ENCODE measurements around the gene PEX3.
A peak's percentile ranks its signal among the peaks of the same experiment; 100 is the strongest.

The PEX3 gene

DNA sequence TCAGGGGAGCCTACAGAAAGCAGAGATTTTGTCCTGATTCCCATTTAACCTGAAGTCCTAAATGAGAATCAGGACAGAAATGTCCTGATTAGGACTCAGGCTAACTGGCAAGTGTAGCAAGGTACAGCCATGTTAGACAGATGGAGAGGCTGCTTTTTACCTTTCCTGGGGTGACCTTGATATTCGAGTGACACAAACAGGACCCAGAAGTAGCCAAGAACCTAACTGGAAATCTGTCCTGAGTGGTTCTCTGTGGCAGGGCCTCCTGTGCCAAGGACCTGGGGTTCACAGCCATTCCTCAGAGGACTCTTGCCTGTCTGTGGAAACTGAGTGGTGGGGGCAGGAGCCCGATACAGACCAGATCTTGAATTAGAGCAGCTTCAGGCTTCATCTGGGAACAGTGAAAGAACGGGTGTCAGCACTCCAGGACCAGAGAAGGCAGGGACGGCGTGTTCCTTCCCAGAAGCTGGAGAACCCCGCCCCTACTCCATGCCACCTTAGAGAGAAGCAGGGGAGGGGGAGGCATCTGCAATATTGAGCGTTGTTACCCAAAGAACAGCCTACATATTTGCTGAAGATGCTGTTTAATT, 65.3 kb downstream of the PEX3 start:
- no peak for DNase-seq (ENCODE audit: low read depth in 1 of 2, low spot score in 1 of 2)
- TF ChIP-seq JUND (IDR thresholded peaks at IDR 0.05; ENCODE audit: low read depth) = no peak
- in situ Hi-C loops (cut with HindIII; ENCODE audit: low pct_unique_long_range_greater_than_20kb, low sequenced_read_pairs) = no loop called here

DNA sequence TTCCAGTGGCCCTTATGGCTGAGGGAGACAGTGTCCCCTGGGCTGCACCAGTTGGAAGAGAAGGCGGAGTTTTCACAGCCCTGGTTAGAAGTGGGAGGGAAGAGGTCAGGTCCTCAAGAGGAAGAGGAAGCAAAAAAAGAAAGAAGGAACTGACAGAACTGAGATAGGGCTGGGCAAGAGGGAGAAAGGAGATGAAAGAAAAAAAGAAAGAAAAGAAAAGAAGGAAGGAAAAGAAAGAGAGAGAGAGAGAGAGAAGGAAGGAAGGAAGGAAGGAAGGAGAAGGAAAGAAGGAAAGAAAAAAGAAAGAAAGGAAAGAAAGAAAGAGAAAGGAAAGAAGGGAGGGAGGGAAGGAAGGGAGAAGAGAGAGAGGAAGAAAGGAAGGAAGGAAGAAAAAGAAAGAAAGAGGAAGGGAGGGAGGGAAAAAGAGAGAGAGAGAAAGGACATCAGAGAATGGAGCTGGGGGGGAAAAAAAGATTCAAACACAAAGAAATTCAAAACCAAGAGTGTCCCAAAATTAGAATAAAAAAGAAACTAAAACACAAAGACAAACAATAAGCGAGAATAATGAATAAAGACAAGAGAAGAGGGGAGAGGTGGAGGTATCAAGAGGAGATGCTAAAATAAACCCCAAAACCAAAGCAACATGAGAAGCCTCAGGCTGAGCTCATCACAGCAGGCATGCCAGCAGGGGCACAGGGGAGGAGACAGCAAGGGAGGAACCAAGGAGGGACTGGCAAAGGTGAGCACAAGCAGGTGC, 66.3 kb downstream of the PEX3 start:
- no peak for TF ChIP-seq JUND (IDR thresholded peaks at IDR 0.05; ENCODE audit: low read depth)
- in situ Hi-C loops (cut with HindIII; ENCODE audit: low pct_unique_long_range_greater_than_20kb, low sequenced_read_pairs) = no loop called here
- DNase-seq (ENCODE audit: low read depth in 1 of 2, low spot score in 1 of 2) = no peak

DNA sequence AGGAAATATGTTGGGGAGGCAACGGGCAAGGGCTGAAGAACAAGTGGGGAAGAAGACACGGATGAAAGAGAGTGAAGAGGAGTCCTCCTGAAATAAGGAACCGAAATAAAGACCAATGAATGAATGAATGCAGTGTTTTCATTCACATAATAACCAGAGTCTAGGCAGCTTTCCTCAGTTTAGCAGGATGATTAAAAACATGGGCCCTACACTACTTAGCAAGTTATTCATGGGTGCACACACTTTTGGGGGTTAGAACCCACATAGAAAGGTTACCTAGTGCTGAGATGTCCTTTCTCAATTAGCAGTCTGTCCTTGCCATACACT, 66.8 kb downstream of the PEX3 start:
- no peak for TF ChIP-seq JUND (IDR thresholded peaks at IDR 0.05; ENCODE audit: low read depth)
- in situ Hi-C loops (cut with HindIII; ENCODE audit: low pct_unique_long_range_greater_than_20kb, low sequenced_read_pairs) = no loop called here
- DNase-seq (ENCODE audit: low read depth in 1 of 2, low spot score in 1 of 2) = no peak

DNA sequence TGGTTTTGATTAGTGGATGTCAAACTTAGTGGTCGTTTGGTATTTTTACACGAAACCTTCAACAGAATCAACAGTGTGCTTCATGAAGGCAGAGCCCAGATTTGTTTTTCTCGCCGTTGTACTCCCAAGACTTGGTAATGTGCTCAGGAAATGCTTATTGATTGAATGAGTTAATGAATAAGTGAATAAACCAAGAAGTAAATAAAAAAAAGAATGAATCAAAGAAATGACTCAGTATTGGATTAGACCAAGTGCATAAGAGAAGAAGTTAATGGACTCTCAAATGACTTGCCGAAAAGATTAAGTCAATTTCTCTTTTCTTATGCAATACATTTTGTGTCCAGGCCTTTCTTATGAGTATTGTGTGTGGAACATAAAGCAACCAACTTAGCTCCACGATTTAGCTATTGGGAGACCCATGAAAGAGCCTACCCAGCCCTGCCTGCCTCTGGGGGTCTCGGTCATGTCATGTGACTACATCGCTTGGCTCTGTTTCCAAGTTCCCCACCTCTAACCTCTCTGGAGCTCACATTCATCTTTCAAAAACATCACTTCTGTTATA, 71.5 kb downstream of the PEX3 start:
- in situ Hi-C loops (cut with HindIII; ENCODE audit: low pct_unique_long_range_greater_than_20kb, low sequenced_read_pairs) = no loop called here
- no peak for TF ChIP-seq JUND (IDR thresholded peaks at IDR 0.05; ENCODE audit: low read depth)
- DNase-seq (ENCODE audit: low read depth in 1 of 2, low spot score in 1 of 2) = no peak

DNA sequence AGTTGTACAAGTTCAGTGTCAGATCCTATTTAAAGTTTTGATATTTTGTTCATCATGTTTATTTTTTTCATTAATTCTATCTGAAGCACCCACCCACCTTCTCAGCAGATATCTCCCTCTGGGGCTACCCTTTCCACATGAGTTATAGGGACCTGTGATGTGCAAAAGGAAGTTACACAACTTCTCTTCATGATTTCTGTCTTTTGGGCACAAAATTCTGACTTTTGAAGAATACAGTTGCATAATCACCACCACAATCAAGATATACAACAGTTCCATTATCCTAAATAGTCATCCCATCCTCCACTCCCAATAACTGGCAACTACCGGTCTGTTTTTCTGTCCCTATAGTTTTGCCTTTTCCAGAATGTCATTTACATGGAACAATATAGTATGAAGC, 74.8 kb downstream of the PEX3 start:
- no peak for DNase-seq (ENCODE audit: low read depth in 1 of 2, low spot score in 1 of 2)
- TF ChIP-seq JUND (IDR thresholded peaks at IDR 0.05; ENCODE audit: low read depth) = no peak
- in situ Hi-C loops (cut with HindIII; ENCODE audit: low pct_unique_long_range_greater_than_20kb, low sequenced_read_pairs) = no loop called here

DNA sequence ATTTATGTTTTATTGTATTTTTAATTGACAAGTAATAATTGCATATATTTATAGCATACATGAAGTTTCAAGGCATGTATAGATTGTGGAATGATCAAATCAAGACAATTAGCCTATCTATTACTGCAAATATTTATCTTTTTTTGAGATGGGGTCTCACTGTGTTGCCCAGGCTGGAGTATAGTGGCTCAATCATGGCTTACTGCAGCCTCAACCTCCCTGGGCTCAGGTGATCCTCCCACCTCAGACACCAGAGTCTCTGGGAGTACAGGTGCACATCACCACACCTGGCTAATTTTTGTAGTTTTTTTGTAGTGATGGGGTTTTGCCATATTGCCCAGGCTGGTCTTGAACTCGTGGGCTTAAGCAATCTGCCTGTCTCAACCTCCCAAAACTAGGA, 77.1 kb downstream of the PEX3 start:
- in situ Hi-C loops (cut with HindIII; ENCODE audit: low pct_unique_long_range_greater_than_20kb, low sequenced_read_pairs) = no loop called here
- no peak for DNase-seq (ENCODE audit: low read depth in 1 of 2, low spot score in 1 of 2)
- no peak for TF ChIP-seq JUND (IDR thresholded peaks at IDR 0.05; ENCODE audit: low read depth)

DNA sequence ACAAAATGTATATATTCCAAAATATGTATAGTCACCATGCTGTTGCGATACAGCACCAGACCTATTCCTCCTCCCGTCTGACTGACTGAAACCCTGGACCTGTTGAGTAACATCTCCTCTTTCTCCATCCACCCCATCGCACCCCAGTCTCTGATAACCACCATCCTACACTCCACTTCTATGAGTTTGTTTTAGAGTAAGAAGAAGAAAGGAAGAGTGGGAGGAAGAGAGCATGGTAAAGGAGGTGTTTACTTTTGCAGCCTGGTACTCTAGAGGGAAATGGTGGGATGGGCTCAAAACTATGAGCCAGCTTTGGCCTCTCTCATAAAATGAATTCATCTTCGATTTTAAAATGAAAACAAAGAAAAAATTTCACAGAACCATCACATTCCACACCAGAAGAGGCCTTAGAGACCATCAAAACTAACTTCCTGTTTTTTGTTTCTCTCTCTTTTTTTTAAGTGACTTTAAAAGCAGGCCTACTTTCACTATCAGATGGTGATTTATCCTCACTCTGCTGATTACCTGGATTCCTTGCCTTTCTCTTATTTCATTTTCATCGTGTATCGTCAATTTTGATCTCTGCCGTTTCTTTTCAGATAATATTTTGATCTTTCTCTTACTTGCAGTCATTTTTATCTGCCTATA, 77.7 kb downstream of the PEX3 start:
- in situ Hi-C loops (cut with HindIII; ENCODE audit: low pct_unique_long_range_greater_than_20kb, low sequenced_read_pairs) = no loop called here
- TF ChIP-seq JUND (IDR thresholded peaks at IDR 0.05; ENCODE audit: low read depth) = no peak
- DNase-seq (ENCODE audit: low read depth in 1 of 2, low spot score in 1 of 2) = no peak

DNA sequence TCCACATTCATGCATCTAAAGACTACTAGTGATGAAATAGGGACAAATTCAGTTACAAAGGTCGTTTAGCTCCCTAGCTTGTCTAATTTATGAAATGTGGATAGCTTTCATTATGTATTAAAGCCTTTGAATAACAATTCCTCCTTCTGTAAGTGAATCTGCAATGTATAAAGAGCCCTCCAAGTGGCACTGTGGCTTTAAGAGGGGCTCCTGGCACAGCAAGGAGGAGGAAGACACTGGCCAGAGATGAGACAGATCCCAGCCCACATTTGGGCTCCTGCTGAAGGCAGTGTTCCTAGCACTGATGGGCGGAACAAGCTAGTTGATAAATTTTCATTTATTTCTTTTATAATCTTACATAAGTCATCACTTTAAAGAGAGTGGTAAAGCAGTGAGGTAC, 78.5 kb downstream of the PEX3 start:
- no peak for TF ChIP-seq JUND (IDR thresholded peaks at IDR 0.05; ENCODE audit: low read depth)
- DNase-seq (ENCODE audit: low read depth in 1 of 2, low spot score in 1 of 2) = no peak

DNA sequence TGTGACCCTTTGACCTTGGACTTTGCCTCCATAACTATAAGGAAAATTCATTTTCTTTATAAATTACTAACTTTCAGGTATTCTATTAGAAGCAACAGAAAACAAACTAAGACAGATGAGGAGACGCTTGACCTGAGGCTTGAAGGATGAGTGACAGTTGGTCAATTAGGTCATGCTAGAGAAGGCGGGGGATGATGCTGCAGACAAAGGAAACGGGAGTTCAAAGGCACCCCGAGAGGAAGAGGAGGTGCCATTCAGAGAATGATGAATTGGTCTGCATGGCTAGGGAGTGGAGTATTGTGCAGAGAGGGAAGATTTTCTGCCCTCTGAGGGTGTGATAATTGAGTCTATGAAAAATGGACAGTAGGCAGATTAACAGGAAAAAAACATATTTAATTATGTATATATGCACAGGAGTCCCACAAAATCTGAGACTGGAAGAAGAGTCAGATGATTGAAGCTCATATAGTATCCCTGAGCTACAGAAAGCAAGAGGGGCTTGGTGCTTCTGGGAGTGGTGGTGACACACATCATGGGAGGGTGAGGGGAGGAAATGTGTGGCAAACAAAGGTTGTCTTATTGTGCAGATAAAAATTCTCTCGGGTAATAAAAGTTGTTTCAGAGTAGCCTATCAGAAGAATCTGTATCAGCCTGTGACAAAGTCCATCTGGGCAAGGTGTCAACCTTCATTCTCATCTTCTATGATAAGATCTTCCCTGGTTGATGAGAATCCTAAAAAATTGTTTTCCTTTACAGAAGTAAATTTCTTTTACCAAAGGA, 81.3 kb downstream of the PEX3 start:
- no peak for DNase-seq (ENCODE audit: low read depth in 1 of 2, low spot score in 1 of 2)
- in situ Hi-C loops (cut with HindIII; ENCODE audit: low pct_unique_long_range_greater_than_20kb, low sequenced_read_pairs) = no loop called here
- TF ChIP-seq JUND (IDR thresholded peaks at IDR 0.05; ENCODE audit: low read depth) = no peak

More for the DNA sequence above, 78.5 kb downstream of the PEX3 start:
- in situ Hi-C loops (cut with HindIII; ENCODE audit: low pct_unique_long_range_greater_than_20kb, low sequenced_read_pairs) = no loop called here

DNA sequence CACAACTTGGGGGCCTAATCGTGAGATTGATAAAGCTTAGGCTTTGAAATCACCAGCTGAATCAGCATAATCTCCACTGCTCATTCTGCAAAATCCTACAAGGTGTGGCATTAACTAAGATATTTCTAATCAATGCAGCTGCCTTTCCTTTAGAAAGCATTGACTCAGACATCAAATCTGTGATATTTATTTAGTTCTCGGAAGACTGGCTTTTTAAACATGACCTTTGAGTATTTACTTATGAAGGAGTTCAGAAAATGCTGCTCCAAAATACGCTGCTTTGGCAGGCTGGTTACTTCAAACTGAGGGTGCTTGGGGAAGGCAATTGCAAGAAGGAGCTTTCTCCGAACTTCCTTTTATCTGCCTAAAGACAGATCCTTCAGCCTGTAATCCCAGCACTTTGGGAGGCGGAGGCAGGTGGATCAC, 84.6 kb downstream of the PEX3 start:
- TF ChIP-seq JUND (IDR thresholded peaks at IDR 0.05; ENCODE audit: low read depth) = no peak
- no peak for DNase-seq (ENCODE audit: low read depth in 1 of 2, low spot score in 1 of 2)
- in situ Hi-C loops (cut with HindIII; ENCODE audit: low pct_unique_long_range_greater_than_20kb, low sequenced_read_pairs) = no loop called here

DNA sequence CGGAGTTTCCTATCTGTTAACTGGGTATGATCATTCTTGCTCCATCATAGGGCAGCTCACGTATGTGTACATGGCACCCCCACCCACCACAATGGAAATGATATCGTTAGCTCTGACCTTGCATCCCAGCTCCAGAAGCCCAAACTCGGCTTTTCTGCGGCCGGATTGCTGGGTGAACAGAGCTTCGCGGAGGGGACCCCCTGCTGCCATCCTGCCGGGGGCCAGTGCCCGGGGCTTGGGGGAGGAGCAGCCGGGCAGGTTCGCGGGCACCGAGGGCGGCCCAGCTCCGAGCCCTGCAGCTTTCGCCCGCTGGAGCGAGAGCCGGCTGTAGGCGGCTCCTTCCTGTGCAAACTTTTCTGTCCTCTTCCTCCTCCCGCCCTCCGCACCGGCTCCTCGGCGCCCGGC, 85.9 kb downstream of the PEX3 start:
- peak; percentile 13 to 51 for DNase-seq (ENCODE audit: low read depth in 1 of 2, low spot score in 1 of 2)
- in situ Hi-C loops (cut with HindIII; ENCODE audit: low pct_unique_long_range_greater_than_20kb, low sequenced_read_pairs) = no loop called here

DNA sequence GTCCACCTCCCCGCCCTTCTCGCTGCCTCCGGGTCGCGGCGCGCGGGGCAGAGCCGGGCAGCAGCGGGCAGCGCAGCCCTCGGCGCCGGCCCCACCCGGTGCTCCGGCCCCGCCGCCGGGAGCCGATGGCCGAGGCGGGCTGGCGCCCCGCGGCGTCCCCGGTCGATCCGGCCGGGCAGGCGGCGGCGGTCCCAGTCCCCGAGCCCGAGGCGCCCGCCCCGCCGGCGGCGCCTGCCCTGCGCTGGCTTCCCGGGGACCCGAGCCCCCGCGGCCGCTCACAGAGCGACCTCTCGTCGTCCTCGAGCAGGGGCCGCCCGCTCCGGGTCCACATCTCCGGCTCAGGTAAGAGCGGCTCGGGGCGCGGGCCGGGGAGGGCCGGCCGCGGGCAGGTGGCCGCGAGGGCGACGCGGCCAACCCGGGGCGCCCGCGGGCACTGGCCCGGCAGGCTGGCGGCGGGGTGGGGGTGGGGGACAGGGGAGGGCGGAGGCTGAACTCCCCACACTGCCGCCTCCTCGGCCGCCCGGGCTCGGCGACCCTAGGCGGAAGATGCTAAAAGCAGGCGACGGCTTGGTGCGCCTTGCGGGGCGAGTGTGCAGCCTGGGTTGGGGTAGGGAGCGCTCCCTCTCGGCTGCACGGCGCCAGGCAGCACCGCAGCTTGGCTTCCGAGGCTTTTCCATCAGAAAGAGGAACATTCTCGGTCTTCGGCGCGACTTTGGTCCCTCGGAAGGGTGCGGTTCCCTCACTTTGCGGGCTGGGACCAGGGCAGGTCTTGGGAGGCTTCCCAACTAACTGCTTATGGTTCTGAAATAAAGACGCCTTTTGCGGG, 86.5 kb downstream of the PEX3 start:
- TF ChIP-seq JUND (IDR thresholded peaks at IDR 0.05; ENCODE audit: low read depth) = no peak
- peak; percentile 13 to 56 for DNase-seq (ENCODE audit: low read depth in 1 of 2, low spot score in 1 of 2)
- in situ Hi-C loops (cut with HindIII; ENCODE audit: low pct_unique_long_range_greater_than_20kb, low sequenced_read_pairs) = no loop called here

More for the DNA sequence above, 85.9 kb downstream of the PEX3 start:
- no peak for TF ChIP-seq JUND (IDR thresholded peaks at IDR 0.05; ENCODE audit: low read depth)
